ENCODE results near the gene TIAM2.

TIAM2 gene

GRCh38 chr6:155121294-155121693, 126.2 kb downstream of the TIAM2 start:
- Histone ChIP-seq H3F3A (ENCODE audit: insufficient read depth, low read length) (no peaks in the 10 kb centered on the region), H3K4me1 (ENCODE audit: low read length) (no peaks in the 10 kb centered on the region), H3K4me2 (ENCODE audit: low read depth, low read length) (no peak overlapping the region), H3K9me3 (replicated peaks; ENCODE audit: insufficient read depth, low read length) (no peaks in the 10 kb centered on the region), H3K9ac (ENCODE audit: low read length) (no peak overlapping the region), H3K36me3 (replicated peaks; ENCODE audit: insufficient read depth, low read length) (no peaks in the 10 kb centered on the region), H3K9me2 (replicated peaks; ENCODE audit: insufficient read depth, low read length) (no peaks in the 10 kb centered on the region), H3K4me3 (ENCODE audit: low read length) (no peak overlapping the region), H3K27me3 (replicated peaks; ENCODE audit: insufficient read depth, low read length) (no peaks in the 10 kb centered on the region), H2AFZ (ENCODE audit: low read length) (no peak overlapping the region), H3K27ac (ENCODE audit: low read length) (no peak overlapping the region), H4K20me1 (ENCODE audit: insufficient read depth, low read length) (no peaks in the 10 kb centered on the region), H3K79me2 (ENCODE audit: low read length) (no peaks in the 10 kb centered on the region)
- TF ChIP-seq CTCF (IDR thresholded peaks at IDR 0.05; ENCODE audit: low read length): no peak
- no peak for TF ChIP-seq EZH2phosphoT487 (IDR thresholded peaks at IDR 0.05; ENCODE audit: low read length)
- TF ChIP-seq EZH2 (optimal IDR thresholded peaks at IDR 0.05; ENCODE audit: low read depth, low read length): no peak
- DNase-seq: no peak

GRCh38 chr6:155121699-155122098, 126.6 kb downstream of the TIAM2 start:
- Histone ChIP-seq H3K27ac (ENCODE audit: low read length) (no peak overlapping the region), H3K79me2 (ENCODE audit: low read length) (no peaks in the 10 kb centered on the region), H3K4me2 (ENCODE audit: low read depth, low read length) (no peak overlapping the region), H3K9me3 (replicated peaks; ENCODE audit: insufficient read depth, low read length) (no peaks in the 10 kb centered on the region), H4K20me1 (ENCODE audit: insufficient read depth, low read length) (no peaks in the 10 kb centered on the region), H3K9me2 (replicated peaks; ENCODE audit: insufficient read depth, low read length) (no peaks in the 10 kb centered on the region), H3F3A (ENCODE audit: insufficient read depth, low read length) (no peaks in the 10 kb centered on the region), H3K9ac (ENCODE audit: low read length) (no peak overlapping the region), H3K4me1 (ENCODE audit: low read length) (no peaks in the 10 kb centered on the region), H3K36me3 (replicated peaks; ENCODE audit: insufficient read depth, low read length) (no peaks in the 10 kb centered on the region), H2AFZ (ENCODE audit: low read length) (no peak overlapping the region), H3K27me3 (replicated peaks; ENCODE audit: insufficient read depth, low read length) (no peaks in the 10 kb centered on the region), H3K4me3 (ENCODE audit: low read length) (no peak overlapping the region)
- DNase-seq: no peak
- TF ChIP-seq EZH2 (optimal IDR thresholded peaks at IDR 0.05; ENCODE audit: low read depth, low read length): no peak
- TF ChIP-seq EZH2phosphoT487 (IDR thresholded peaks at IDR 0.05; ENCODE audit: low read length): no peak
- no peak for TF ChIP-seq CTCF (IDR thresholded peaks at IDR 0.05; ENCODE audit: low read length)

GRCh38 chr6:155122199-155122950, 127.3 kb downstream of the TIAM2 start:
- H3K79me2 ChIP-seq (ENCODE audit: low read length): no peaks in the 10 kb centered on the region
- H3K9me2 ChIP-seq (replicated peaks; ENCODE audit: insufficient read depth, low read length): no peaks in the 10 kb centered on the region
- H3F3A ChIP-seq (ENCODE audit: insufficient read depth, low read length): no peaks in the 10 kb centered on the region
- no peaks in the 10 kb centered on the region for H3K36me3 ChIP-seq (replicated peaks; ENCODE audit: insufficient read depth, low read length)
- TF ChIP-seq EZH2 (optimal IDR thresholded peaks at IDR 0.05; ENCODE audit: low read depth, low read length) (no peak), CTCF (IDR thresholded peaks at IDR 0.05; ENCODE audit: low read length) (no peak), EZH2phosphoT487 (IDR thresholded peaks at IDR 0.05; ENCODE audit: low read length) (no peak)
- no peak overlapping the region for H3K4me2 ChIP-seq (ENCODE audit: low read depth, low read length)
- no peak overlapping the region for H3K4me3 ChIP-seq (ENCODE audit: low read length)
- H3K4me1 ChIP-seq (ENCODE audit: low read length): no peaks in the 10 kb centered on the region
- DNase-seq: no peak
- no peak overlapping the region for H3K27ac ChIP-seq (ENCODE audit: low read length)
- no peaks in the 10 kb centered on the region for H3K27me3 ChIP-seq (replicated peaks; ENCODE audit: insufficient read depth, low read length)
- no peaks in the 10 kb centered on the region for H4K20me1 ChIP-seq (ENCODE audit: insufficient read depth, low read length)
- H3K9me3 ChIP-seq (replicated peaks; ENCODE audit: insufficient read depth, low read length): no peaks in the 10 kb centered on the region
- no peak overlapping the region for H2AFZ ChIP-seq (ENCODE audit: low read length)
- H3K9ac ChIP-seq (ENCODE audit: low read length): no peak overlapping the region

Measured in MM.1S (cell line).